Activated naive CD4-positive, alpha-beta T cell treated with anti-CD3 and anti-CD28 coated beads, Interleukin-2, amount 10 ng/mL, durations not matched to agents 7 days and 5 days (primary cell): ENCODE results near the gene XPOT.

ENCODE experiments used
- CTCF ChIA-PET: fragments of 350-600 bp; sonication (Branson Sonifier 250); formaldehyde crosslinking; loops from one replicate; lab custom pipeline; 2021; ENCODE audit warnings: antibody characterized with exemption; lab: Charles Lee
- DNase-seq: peaks from one replicate; pipeline ENCODE4 v3.0.0-alpha.2; 2020
- H3K27ac Mint-ChIP-seq: one replicate; pipeline ENCODE4 v1.8.0; 2021; ENCODE audit warnings: mild to moderate bottlenecking, moderate library complexity, mixed read lengths
- H3K27me3 Mint-ChIP-seq: one replicate; pipeline ENCODE4 v1.8.0; 2021; ENCODE audit warnings: mild to moderate bottlenecking, mixed read lengths
- H3K36me3 Mint-ChIP-seq: one replicate; pipeline ENCODE4 v1.8.0; 2021; ENCODE audit warnings: mixed read lengths
- H3K4me1 Mint-ChIP-seq: one replicate; pipeline ENCODE4 v1.8.0; 2021; ENCODE audit warnings: mixed read lengths
- H3K4me3 Mint-ChIP-seq: one replicate; pipeline ENCODE4 v1.8.0; 2021; ENCODE audit warnings: mild to moderate bottlenecking, moderate library complexity, mixed read lengths
- H3K9me3 Mint-ChIP-seq: one replicate; pipeline ENCODE4 v1.8.0; 2021; ENCODE audit warnings: mixed read lengths

XPOT gene

GRCh38 chr12:64466178-64466577 is 62.0 kb downstream of the XPOT start:
- no peaks in the 10 kb centered on the region for H3K9me3 Mint-ChIP-seq

GRCh38 chr12:64468966-64469365 is 64.8 kb downstream of the XPOT start:
- no peak for DNase-seq
- no peaks in the 10 kb centered on the region for H3K4me1 Mint-ChIP-seq
- no peaks in the 10 kb centered on the region for H3K27me3 Mint-ChIP-seq
- no peak overlapping the region for H3K4me3 Mint-ChIP-seq
- no peaks in the 10 kb centered on the region for H3K9me3 Mint-ChIP-seq
- CTCF ChIA-PET, result interaction anchor here (0.8 to 1.0 kb wide), 2 partner anchors 13 to 49 kb away, joined by 3 read pairs; no protein-coding TSS in a partner anchor
- H3K27ac Mint-ChIP-seq, result no peak overlapping the region
- peaks cover 57% of the 10 kb centered on the region for H3K36me3 Mint-ChIP-seq

More at GRCh38 chr12:64466178-64466577, 62.0 kb downstream of the XPOT start:
- CTCF ChIA-PET, result no interaction called here
- no peak for DNase-seq
- no peaks in the 10 kb centered on the region for H3K4me1 Mint-ChIP-seq
- H3K27ac Mint-ChIP-seq, result no peak overlapping the region
- H3K4me3 Mint-ChIP-seq, result no peak overlapping the region
- H3K36me3 Mint-ChIP-seq, result peaks cover 47% of the 10 kb centered on the region
- H3K27me3 Mint-ChIP-seq, result no peaks in the 10 kb centered on the region

- no peaks in the 10 kb centered on the region for H3K9me3 Mint-ChIP-seq
- no peak for DNase-seq
- CTCF ChIA-PET, result interaction anchor here (0.8 to 1.0 kb wide), 2 partner anchors 14 to 49 kb away, joined by 3 read pairs; no protein-coding TSS in a partner anchor
- H3K27me3 Mint-ChIP-seq, result no peaks in the 10 kb centered on the region
- H3K4me1 Mint-ChIP-seq, result no peaks in the 10 kb centered on the region
- peaks cover 54% of the 10 kb centered on the region for H3K36me3 Mint-ChIP-seq
- H3K4me3 Mint-ChIP-seq, result no peak overlapping the region
- no peak overlapping the region for H3K27ac Mint-ChIP-seq
These were observed 65.4 kb downstream of the XPOT start for GRCh38 chr12:64469455-64470142.

GRCh38 chr12:64470495-64470894 is 66.3 kb downstream of the XPOT start:
- Mint-ChIP-seq H3K4me3 (no peak overlapping the region), H3K36me3 (peaks cover 56% of the 10 kb centered on the region), H3K27me3 (no peaks in the 10 kb centered on the region), H3K9me3 (peaks cover 4% of the 10 kb centered on the region), H3K4me1 (no peaks in the 10 kb centered on the region), H3K27ac (no peak overlapping the region)
- CTCF ChIA-PET, result no interaction called here
- no peak for DNase-seq

GRCh38 chr12:64473176-64473575 is 69.0 kb downstream of the XPOT start:
- CTCF ChIA-PET, result no interaction called here
- Mint-ChIP-seq H3K27me3 (no peaks in the 10 kb centered on the region), H3K4me3 (no peak overlapping the region), H3K27ac (no peak overlapping the region), H3K9me3 (peaks cover 11% of the 10 kb centered on the region), H3K36me3 (peaks cover 70% of the 10 kb centered on the region), H3K4me1 (no peaks in the 10 kb centered on the region)
- DNase-seq, result no peak

GRCh38 chr12:64475518-64475917 is 71.3 kb downstream of the XPOT start:
- Mint-ChIP-seq H3K27ac (no peak overlapping the region), H3K9me3 (peaks cover 11% of the 10 kb centered on the region), H3K4me3 (no peak overlapping the region), H3K36me3 (peaks cover 70% of the 10 kb centered on the region), H3K4me1 (no peaks in the 10 kb centered on the region), H3K27me3 (no peaks in the 10 kb centered on the region)
- CTCF ChIA-PET, result no interaction called here
- DNase-seq, result no peak

GRCh38 chr12:64476844-64477243 is 72.7 kb downstream of the XPOT start:
- H3K4me3 Mint-ChIP-seq, result no peak overlapping the region
- CTCF ChIA-PET, result no interaction called here
- peaks cover 62% of the 10 kb centered on the region for H3K36me3 Mint-ChIP-seq
- DNase-seq, result no peak
- no peak overlapping the region for H3K27ac Mint-ChIP-seq
- no peaks in the 10 kb centered on the region for H3K27me3 Mint-ChIP-seq
- H3K9me3 Mint-ChIP-seq, result peaks cover 11% of the 10 kb centered on the region
- H3K4me1 Mint-ChIP-seq, result no peaks in the 10 kb centered on the region

GRCh38 chr12:64478661-64479060 is 74.5 kb downstream of the XPOT start:
- CTCF ChIA-PET, result no interaction called here
- H3K9me3 Mint-ChIP-seq, result peaks cover 11% of the 10 kb centered on the region
- H3K4me1 Mint-ChIP-seq, result no peaks in the 10 kb centered on the region
- no peak overlapping the region for H3K4me3 Mint-ChIP-seq
- H3K27ac Mint-ChIP-seq, result no peak overlapping the region
- peaks cover 54% of the 10 kb centered on the region for H3K36me3 Mint-ChIP-seq
- DNase-seq, result no peak
- no peaks in the 10 kb centered on the region for H3K27me3 Mint-ChIP-seq

GRCh38 chr12:64480148-64480547 is 76.0 kb downstream of the XPOT start:
- no peak for DNase-seq
- Mint-ChIP-seq H3K27me3 (no peaks in the 10 kb centered on the region), H3K9me3 (peaks cover 11% of the 10 kb centered on the region), H3K4me3 (no peak overlapping the region), H3K27ac (no peak overlapping the region), H3K36me3 (peaks cover 44% of the 10 kb centered on the region), H3K4me1 (no peaks in the 10 kb centered on the region)
- CTCF ChIA-PET, result no interaction called here

- Mint-ChIP-seq H3K27ac (no peak overlapping the region), H3K27me3 (no peaks in the 10 kb centered on the region), H3K9me3 (no peaks in the 10 kb centered on the region), H3K4me1 (peaks cover 11% of the 10 kb centered on the region), H3K36me3 (peaks cover 32% of the 10 kb centered on the region), H3K4me3 (no peak overlapping the region)
- DNase-seq, result no peak
- CTCF ChIA-PET, result no interaction called here
These were observed 82.5 kb downstream of the XPOT start for GRCh38 chr12:64486657-64487056.

GRCh38 chr12:64491718-64492117 is 87.5 kb downstream of the XPOT start:
- Mint-ChIP-seq H3K36me3 (peaks cover 40% of the 10 kb centered on the region), H3K4me3 (no peak overlapping the region)
- CTCF ChIA-PET, result no interaction called here

GRCh38 chr12:64493513-64493912 is 89.3 kb downstream of the XPOT start:
- no peak overlapping the region for H3K4me3 Mint-ChIP-seq
- no peaks in the 10 kb centered on the region for H3K9me3 Mint-ChIP-seq
- peaks cover 46% of the 10 kb centered on the region for H3K36me3 Mint-ChIP-seq
- H3K27ac Mint-ChIP-seq, result no peak overlapping the region
- no peak for DNase-seq
- CTCF ChIA-PET, result no interaction called here
- peaks cover 22% of the 10 kb centered on the region for H3K4me1 Mint-ChIP-seq
- H3K27me3 Mint-ChIP-seq, result no peaks in the 10 kb centered on the region

More at GRCh38 chr12:64491718-64492117, 87.5 kb downstream of the XPOT start:
- Mint-ChIP-seq H3K9me3 (no peaks in the 10 kb centered on the region), H3K4me1 (peaks cover 23% of the 10 kb centered on the region), H3K27me3 (no peaks in the 10 kb centered on the region), H3K27ac (peak overlapping the region; percentile 74)
- no peak for DNase-seq

- Mint-ChIP-seq H3K9me3 (no peaks in the 10 kb centered on the region), H3K36me3 (peaks cover 45% of the 10 kb centered on the region), H3K4me3 (no peak overlapping the region), H3K27ac (peak overlapping the region; percentile 61), H3K27me3 (no peaks in the 10 kb centered on the region), H3K4me1 (peaks cover 14% of the 10 kb centered on the region)
- DNase-seq, result no peak
- CTCF ChIA-PET, result no interaction called here
These were observed 91.0 kb downstream of the XPOT start for GRCh38 chr12:64494998-64495729.

- DNase-seq, result no peak
- CTCF ChIA-PET, result no interaction called here
- Mint-ChIP-seq H3K4me3 (no peak overlapping the region), H3K9me3 (no peaks in the 10 kb centered on the region), H3K27ac (no peak overlapping the region), H3K27me3 (no peaks in the 10 kb centered on the region), H3K36me3 (peaks cover 42% of the 10 kb centered on the region), H3K4me1 (peaks cover 10% of the 10 kb centered on the region)
These were observed 92.7 kb downstream of the XPOT start for GRCh38 chr12:64496839-64497400.
